Natural killer cell (primary cell): ENCODE measurements around the gene E2F4. TPM values are rescaled to one million over a fixed set of nuclear protein-coding genes. Genes with fewer than 3 reads are reported as not detected.

Experiments
- ATAC-seq, 3 donors: fragments of 150-1000 bp in 2 of 3; fragments of 200-7000 bp in 1 of 3; cut with Tn5 transposase; 1 replicate in 1 of 3; 2 replicates in 2 of 3; pipeline ENCODE4 v1.10.0; 2021; ENCODE audit warnings: mild to moderate bottlenecking in 2 of 3, moderate library complexity in 2 of 3
- DNase-seq, 2 donors: peaks; one replicate each; pipeline versions ENCODE4 v3.0.0 to v3.0.0-alpha.2; 2013 to 2021; ENCODE audit warnings: mixed read lengths in 1 of 2
- H3K27ac ChIP-seq: one replicate; pipeline ENCODE4 v1.5.1; 2013; ENCODE audit warnings: mild to moderate bottlenecking, low read length
- H3K27me3 ChIP-seq: one replicate; pipeline ENCODE4 v1.6.1; 2013; ENCODE audit warnings: low read length; ENCODE audit not compliant: control insufficient read depth, insufficient read depth
- H3K36me3 ChIP-seq: one replicate; pipeline ENCODE4 v1.6.1; 2013; ENCODE audit warnings: low read length; ENCODE audit not compliant: control insufficient read depth, insufficient read depth
- H3K4me1 ChIP-seq: one replicate; pipeline ENCODE4 v1.6.1; 2013; ENCODE audit warnings: low read length; ENCODE audit not compliant: control insufficient read depth, insufficient read depth
- H3K4me3 ChIP-seq: one replicate; pipeline ENCODE4 v1.5.1; 2013; ENCODE audit warnings: low read length
- H3K9me3 ChIP-seq: one replicate; pipeline ENCODE4 v1.6.1; 2013; ENCODE audit warnings: low read length; ENCODE audit not compliant: control insufficient read depth, insufficient read depth
- H3K27ac Mint-ChIP-seq, 2 donors: one replicate each; pipeline ENCODE4 v1.8.0; 2022; ENCODE audit warnings: mild to moderate bottlenecking in 2 of 2, mixed read lengths in 2 of 2, moderate library complexity in 1 of 2
- H3K27me3 Mint-ChIP-seq, 2 donors: one replicate each; pipeline ENCODE4 v1.8.0; 2022; ENCODE audit warnings: low read depth in 2 of 2, mixed read lengths in 2 of 2
- H3K36me3 Mint-ChIP-seq: one replicate; pipeline ENCODE4 v1.8.0; 2022; ENCODE audit warnings: mixed read lengths
- H3K4me1 Mint-ChIP-seq, 2 donors: one replicate each; pipeline ENCODE4 v1.8.0; 2022; ENCODE audit warnings: mixed read lengths in 2 of 2
- H3K4me3 Mint-ChIP-seq: one replicate; pipeline ENCODE4 v1.8.0; 2022; ENCODE audit warnings: mild to moderate bottlenecking, moderate library complexity, mixed read lengths
- H3K9me3 Mint-ChIP-seq, 2 donors: one replicate each; pipeline ENCODE4 v1.8.0; 2022; ENCODE audit warnings: mixed read lengths in 2 of 2
- CTCF ChIP-seq: fragments of 200-600 bp; IDR thresholded peaks from one replicate; pipeline ENCODE4 v1.8.0; 2022; ENCODE audit warnings: antibody characterized with exemption
- WGBS: methylation state at CpG from one replicate; pipeline ENCODE4 v1.1.7; 2013; ENCODE audit warnings: missing lambda C conversion rate; ENCODE audit not compliant: insufficient coverage; 5-methylcytosine and 5-hydroxymethylcytosine counted together
- intact Hi-C: fragments of 100-400 bp; cut with micrococcal nuclease; formaldehyde crosslinking; loops from one replicate; pipeline ENCODE4 v1.14.2; 2022
- total RNA-seq, 4 donors: library from RNA; stranded (reverse); fragments of 120-200 nt in 1 of 4; gene quantifications; one replicate each; pipeline versions ENCODE4 v1.2.3 to v1.2.4, GENCODE V29; 2013 to 2022

E2F4 gene
- total RNA-seq, 3 donors from 2014 or later (not counting 1 experiment from before 2014, with no cell fraction given): 57.6 to 91.7 (median 74.5) TPM

DNA sequence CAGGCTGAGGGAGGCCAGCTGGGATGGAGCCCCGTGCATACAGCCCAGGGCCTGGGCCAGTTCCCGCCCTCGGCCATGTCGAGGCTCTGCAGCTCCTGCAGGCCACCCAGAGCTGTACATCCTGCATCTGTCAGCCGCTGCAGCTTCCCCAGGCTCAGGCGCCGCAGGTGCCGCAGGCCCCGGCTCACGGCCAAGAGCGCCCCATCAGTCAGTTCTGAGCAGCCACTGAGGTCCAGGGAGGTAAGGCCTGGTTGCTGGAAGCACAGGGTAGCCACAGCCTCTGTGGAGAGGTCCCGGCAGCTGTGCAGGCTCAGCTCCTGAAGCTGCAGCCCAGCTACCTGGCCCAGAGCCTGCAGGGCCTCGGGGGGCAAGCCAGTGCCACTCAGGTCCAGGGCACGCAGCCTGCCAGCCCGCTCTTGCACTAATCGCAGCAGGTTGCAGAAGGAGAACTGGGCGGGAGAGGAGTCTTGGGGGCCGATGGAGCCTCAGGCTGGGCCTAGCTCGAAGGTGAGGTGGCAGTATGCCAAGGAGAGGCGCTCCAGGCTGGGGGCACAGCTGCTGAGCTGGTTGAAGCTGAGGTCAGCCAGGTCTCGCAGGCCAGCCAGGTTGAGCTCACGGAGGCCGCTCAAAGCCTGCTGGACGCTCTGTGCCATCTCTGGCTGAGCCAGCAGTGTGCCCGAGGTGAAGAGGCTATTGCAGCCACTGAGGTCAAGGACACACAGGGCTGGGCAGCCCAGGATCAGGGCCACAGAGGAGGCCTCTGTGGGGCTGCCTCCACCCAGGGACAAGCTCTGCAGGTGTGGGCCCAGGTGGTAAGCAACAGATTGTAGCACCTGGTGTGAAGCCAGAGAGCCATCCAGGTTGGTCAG, 18.3 kb downstream of the E2F4 start:
- H3K36me3 Mint-ChIP-seq: no peaks in the 10 kb centered on the region
- ATAC-seq (no peak), DNase-seq (no peak)
- no peaks in the 10 kb centered on the region for H3K9me3 Mint-ChIP-seq
- H3K27ac ChIP-seq: no peak overlapping the region
- no peak overlapping the region for H3K4me3 Mint-ChIP-seq
- H3K9me3 ChIP-seq: no peaks in the 10 kb centered on the region
- H3K4me1 Mint-ChIP-seq: peaks cover 4 to 15% of the 10 kb centered on the region in 2 donors
- H3K27me3 Mint-ChIP-seq: no peaks in the 10 kb centered on the region
- no peak overlapping the region for H3K4me3 ChIP-seq
- no peak for TF ChIP-seq CTCF
- intact Hi-C loops: no loop called here
- 92% methylated on average over 25 of the region's 25 CpGs for WGBS
- H3K4me1 ChIP-seq: no peaks in the 10 kb centered on the region
- no peak overlapping the region for H3K27ac Mint-ChIP-seq
- no peaks in the 10 kb centered on the region for H3K36me3 ChIP-seq
- H3K27me3 ChIP-seq: no peaks in the 10 kb centered on the region

DNA sequence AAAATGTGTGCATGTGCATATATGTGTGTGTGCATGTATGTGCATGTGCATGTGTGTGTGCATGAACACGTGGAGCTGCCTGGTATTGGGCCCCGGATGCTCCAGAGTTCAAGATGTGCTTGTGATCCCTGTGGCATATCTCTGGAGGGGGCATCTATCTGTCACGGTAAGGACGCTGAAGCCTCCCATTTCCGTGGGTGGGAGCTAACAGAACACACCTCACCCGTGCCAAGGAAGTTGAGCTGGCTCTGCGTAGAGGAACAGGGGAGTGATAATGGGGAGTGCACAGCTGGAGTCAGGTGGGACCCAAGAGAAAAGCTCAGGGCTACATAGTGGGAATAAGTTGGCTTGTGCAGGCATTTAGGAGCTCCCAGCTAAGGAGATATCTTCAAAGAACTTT, 19.7 kb downstream of the E2F4 start:
- Histone ChIP-seq H3K9me3 (no peaks in the 10 kb centered on the region), H3K4me3 (no peak overlapping the region), H3K27ac (no peak overlapping the region), H3K36me3 (no peaks in the 10 kb centered on the region), H3K27me3 (no peaks in the 10 kb centered on the region), H3K4me1 (no peaks in the 10 kb centered on the region)
- H3K4me3 Mint-ChIP-seq: no peak overlapping the region
- DNase-seq: no peak
- no peak overlapping the region for H3K27ac Mint-ChIP-seq
- intact Hi-C loops: no loop called here
- no peaks in the 10 kb centered on the region for H3K9me3 Mint-ChIP-seq
- H3K4me1 Mint-ChIP-seq: peaks cover 0 to 8% of the 10 kb centered on the region in 2 donors
- no peaks in the 10 kb centered on the region for H3K36me3 Mint-ChIP-seq
- no peak for TF ChIP-seq CTCF
- no peaks in the 10 kb centered on the region for H3K27me3 Mint-ChIP-seq
- no peak for ATAC-seq
- 89% methylated on average over 7 of the region's 7 CpGs for WGBS

DNA sequence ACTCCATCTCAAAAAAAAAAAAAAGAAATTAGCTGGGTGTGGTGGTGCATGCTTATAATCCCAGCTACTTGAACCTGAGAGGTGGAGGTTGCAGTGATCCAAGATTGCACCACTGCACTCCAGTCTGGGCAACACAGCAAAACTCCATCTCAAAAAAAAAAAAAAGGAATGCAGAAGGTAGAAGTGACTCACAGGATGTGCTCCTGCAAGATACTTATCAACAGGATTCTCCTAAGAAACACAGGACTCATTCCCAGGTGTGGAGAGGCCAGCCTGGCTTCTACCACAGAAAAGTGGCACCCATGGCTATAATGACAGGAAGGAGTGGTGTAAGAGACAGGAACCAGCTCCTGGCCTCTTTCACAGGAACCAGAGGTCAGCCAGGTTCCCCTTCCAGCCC, 20.8 kb downstream of the E2F4 start:
- no peaks in the 10 kb centered on the region for H3K9me3 ChIP-seq
- H3K36me3 ChIP-seq: no peaks in the 10 kb centered on the region
- Mint-ChIP-seq H3K27me3 (no peaks in the 10 kb centered on the region), H3K4me3 (no peak overlapping the region), H3K27ac (no peak overlapping the region), H3K4me1 (peaks cover 0 to 12% of the 10 kb centered on the region in 2 donors), H3K36me3 (no peaks in the 10 kb centered on the region), H3K9me3 (no peaks in the 10 kb centered on the region)
- no peaks in the 10 kb centered on the region for H3K4me1 ChIP-seq
- ATAC-seq (no peak), DNase-seq (no peak)
- H3K27me3 ChIP-seq: no peaks in the 10 kb centered on the region
- TF ChIP-seq CTCF: no peak
- intact Hi-C loops: no loop called here
- H3K4me3 ChIP-seq: no peak overlapping the region
- no peak overlapping the region for H3K27ac ChIP-seq
